Measurements from ENCODE around the gene CKM. TPM values are rescaled to one million over a fixed set of nuclear protein-coding genes. Genes with fewer than 3 reads are reported as not detected.

Gene CKM
- total RNA-seq, 2 donors from 2014 or later = 0.85 to 3.0 TPM

DNA sequence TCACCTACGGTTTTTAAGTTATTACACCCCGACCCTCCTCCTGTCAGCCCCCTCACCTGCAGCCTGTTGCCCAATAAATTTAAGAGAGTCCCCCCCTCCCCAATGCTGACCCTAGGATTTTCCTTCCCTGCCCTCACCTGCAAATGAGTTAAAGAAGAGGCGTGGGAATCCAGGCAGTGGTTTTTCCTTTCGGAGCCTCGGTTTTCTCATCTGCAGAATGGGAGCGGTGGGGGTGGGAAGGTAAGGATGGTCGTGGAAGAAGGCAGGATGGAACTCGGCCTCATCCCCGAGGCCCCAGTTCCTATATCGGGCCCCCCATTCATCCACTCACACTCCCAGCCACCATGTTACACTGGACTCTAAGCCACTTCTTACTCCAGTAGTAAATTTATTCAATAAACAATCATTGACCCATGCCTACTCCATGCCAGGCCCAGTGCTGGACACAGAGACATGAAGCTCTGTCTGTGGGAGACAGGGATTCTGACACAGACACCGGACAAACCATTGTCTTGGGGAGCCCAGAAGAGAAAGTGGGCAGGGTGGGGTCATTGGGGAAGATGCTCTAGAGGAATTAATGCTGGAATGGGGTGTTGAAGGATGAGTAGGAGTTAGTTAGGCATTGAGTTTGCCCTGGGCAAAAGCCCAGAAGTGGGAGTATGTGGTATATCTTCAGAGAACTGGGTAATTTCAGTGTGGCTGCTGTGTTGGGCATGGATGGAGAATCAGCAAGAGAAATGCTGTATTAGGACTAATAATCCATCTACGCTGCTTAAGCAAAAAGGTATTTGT is 19.2 kb downstream of the CKM start:
- H3K4me3 ChIP-seq = no peak overlapping the region
- TF ChIP-seq, protein P1, sequence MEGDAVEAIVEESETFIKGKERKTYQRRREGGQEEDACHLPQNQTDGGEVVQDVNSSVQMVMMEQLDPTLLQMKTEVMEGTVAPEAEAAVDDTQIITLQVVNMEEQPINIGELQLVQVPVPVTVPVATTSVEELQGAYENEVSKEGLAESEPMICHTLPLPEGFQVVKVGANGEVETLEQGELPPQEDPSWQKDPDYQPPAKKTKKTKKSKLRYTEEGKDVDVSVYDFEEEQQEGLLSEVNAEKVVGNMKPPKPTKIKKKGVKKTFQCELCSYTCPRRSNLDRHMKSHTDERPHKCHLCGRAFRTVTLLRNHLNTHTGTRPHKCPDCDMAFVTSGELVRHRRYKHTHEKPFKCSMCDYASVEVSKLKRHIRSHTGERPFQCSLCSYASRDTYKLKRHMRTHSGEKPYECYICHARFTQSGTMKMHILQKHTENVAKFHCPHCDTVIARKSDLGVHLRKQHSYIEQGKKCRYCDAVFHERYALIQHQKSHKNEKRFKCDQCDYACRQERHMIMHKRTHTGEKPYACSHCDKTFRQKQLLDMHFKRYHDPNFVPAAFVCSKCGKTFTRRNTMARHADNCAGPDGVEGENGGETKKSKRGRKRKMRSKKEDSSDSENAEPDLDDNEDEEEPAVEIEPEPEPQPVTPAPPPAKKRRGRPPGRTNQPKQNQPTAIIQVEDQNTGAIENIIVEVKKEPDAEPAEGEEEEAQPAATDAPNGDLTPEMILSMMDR (IDR thresholded peaks at IDR 0.05) = no peak
- no peaks in the 10 kb centered on the region for H3K4me1 ChIP-seq (ENCODE audit: control insufficient read depth in 1 of 2, low read depth in 2 of 2)
- H3K27ac ChIP-seq = no peak overlapping the region
- DNase-seq (ENCODE audit: low spot score) (no peak), ATAC-seq (ENCODE audit: insufficient number of reproducible peaks, low FRiP score, low read depth) (no peak)
- no peaks in the 10 kb centered on the region for H3K9me3 ChIP-seq
- H3K36me3 ChIP-seq = peaks cover 4% of the 10 kb centered on the region
- H3K27me3 ChIP-seq (replicated peaks; ENCODE audit: insufficient read depth) = no peaks in the 10 kb centered on the region

DNA sequence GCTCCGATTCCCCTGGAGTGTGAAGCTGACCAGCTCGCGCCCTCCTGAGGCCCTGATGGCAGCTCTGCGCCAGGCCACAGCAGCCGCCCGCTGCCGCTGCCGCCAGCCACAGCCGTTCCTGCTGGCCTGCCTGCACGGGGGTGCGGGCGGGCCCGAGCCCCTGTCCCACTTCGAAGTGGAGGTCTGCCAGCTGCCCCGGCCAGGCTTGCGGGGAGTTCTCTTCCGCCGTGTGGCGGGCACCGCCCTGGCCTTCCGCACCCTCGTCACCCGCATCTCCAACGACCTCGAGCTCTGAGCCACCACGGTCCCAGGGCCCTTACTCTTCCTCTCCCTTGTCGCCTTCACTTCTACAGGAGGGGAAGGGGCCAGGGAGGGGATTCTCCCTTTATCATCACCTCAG is 20.3 kb downstream of the CKM start:
- DNase-seq (ENCODE audit: low spot score) = no peak
- no peaks in the 10 kb centered on the region for H3K27me3 ChIP-seq (replicated peaks; ENCODE audit: insufficient read depth)
- H3K36me3 ChIP-seq = peaks cover 4% of the 10 kb centered on the region
- TF ChIP-seq, protein P1 (IDR thresholded peaks at IDR 0.05) = no peak
- H3K4me3 ChIP-seq = no peak overlapping the region
- ATAC-seq (ENCODE audit: insufficient number of reproducible peaks, low FRiP score, low read depth) = no peak
- no peaks in the 10 kb centered on the region for H3K4me1 ChIP-seq (ENCODE audit: control insufficient read depth in 1 of 2, low read depth in 2 of 2)
- no peak overlapping the region for H3K27ac ChIP-seq
- no peaks in the 10 kb centered on the region for H3K9me3 ChIP-seq

DNA sequence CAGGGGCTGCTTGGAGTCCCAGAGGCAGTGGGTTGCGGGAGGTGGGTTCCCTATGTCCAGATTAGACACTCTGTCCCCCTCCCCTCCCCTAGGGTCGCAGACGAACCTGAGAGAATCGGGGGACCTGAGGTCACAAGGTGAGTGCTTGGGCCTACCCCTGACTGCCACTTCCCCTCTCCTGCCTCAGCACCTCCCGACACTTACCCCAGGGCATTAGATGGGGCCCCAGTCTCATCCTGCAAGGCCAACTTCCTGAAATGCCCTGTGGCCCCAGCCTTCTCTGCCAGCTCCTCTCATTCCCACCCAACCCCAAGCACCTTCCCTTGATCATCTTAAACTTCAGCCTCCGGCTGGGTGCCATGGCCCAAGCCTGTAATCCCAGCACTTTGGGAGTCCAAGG is 23.0 kb downstream of the CKM start:
- H3K36me3 ChIP-seq = peaks cover 10% of the 10 kb centered on the region
- H3K9me3 ChIP-seq = no peaks in the 10 kb centered on the region
- no peak for DNase-seq (ENCODE audit: low spot score)

DNA sequence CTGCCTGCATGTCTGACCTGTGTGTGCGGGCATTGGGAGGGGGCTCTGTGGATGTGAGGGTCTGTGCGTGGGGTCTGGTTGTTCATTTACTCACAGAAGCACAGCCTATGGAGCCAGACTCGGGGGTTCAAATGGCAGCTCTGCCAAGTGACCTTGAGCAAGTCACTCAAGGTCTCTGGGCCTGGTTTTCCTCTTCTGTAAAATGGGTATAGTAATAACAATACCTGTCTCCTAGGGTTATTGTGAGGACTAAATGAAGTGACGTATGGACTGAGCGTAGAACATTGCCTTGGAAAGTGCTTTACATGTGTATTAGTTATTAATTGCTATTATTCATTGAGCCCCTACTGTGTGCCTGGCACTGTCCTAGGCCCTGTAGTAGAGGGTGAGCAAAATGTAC is 24.4 kb downstream of the CKM start:
- no peak overlapping the region for H3K4me3 ChIP-seq
- peaks cover 2% of the 10 kb centered on the region for H3K9me3 ChIP-seq
- peaks cover 5 to 12% of the 10 kb centered on the region in 2 donors for H3K4me1 ChIP-seq (ENCODE audit: control insufficient read depth in 1 of 2, low read depth in 2 of 2)
- TF ChIP-seq, protein P1 (IDR thresholded peaks at IDR 0.05) = no peak
- ATAC-seq (ENCODE audit: insufficient number of reproducible peaks, low FRiP score, low read depth) = no peak
- no peak for DNase-seq (ENCODE audit: low spot score)
- peaks cover 10% of the 10 kb centered on the region for H3K36me3 ChIP-seq
- no peak overlapping the region for H3K27ac ChIP-seq
- no peaks in the 10 kb centered on the region for H3K27me3 ChIP-seq (replicated peaks; ENCODE audit: insufficient read depth)

More for the DNA sequence above, 23.0 kb downstream of the CKM start:
- no peak overlapping the region for H3K4me3 ChIP-seq
- TF ChIP-seq, protein P1 (IDR thresholded peaks at IDR 0.05) = no peak
- no peaks in the 10 kb centered on the region for H3K27me3 ChIP-seq (replicated peaks; ENCODE audit: insufficient read depth)
- H3K27ac ChIP-seq = no peak overlapping the region
- peaks cover 0 to 3% of the 10 kb centered on the region in 2 donors for H3K4me1 ChIP-seq (ENCODE audit: control insufficient read depth in 1 of 2, low read depth in 2 of 2)
- no peak for ATAC-seq (ENCODE audit: insufficient number of reproducible peaks, low FRiP score, low read depth)

DNA sequence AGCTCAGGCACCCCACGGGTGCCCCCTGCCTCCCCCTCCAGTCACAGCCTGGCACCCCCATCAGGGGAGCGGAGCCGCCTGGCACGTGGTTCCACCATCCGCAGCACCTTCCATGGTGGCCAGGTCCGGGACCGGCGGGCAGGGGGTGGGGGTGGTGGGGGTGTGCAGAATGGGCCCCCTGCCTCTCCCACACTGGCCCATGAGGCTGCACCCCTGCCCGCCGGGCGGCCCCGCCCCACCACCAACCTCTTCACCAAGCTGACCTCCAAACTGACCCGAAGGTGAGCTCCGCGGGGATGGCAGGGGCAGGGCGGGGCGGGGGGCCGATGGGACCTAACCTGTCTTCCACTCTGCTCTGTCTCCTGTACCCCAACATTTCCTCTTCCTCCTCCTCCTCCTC is 25.0 kb downstream of the CKM start:
- Histone ChIP-seq H3K27ac (no peak overlapping the region), H3K4me3 (no peak overlapping the region), H3K36me3 (peaks cover 10% of the 10 kb centered on the region), H3K9me3 (peaks cover 3% of the 10 kb centered on the region), H3K4me1 (ENCODE audit: control insufficient read depth in 1 of 2, low read depth in 2 of 2) (peaks cover 5 to 12% of the 10 kb centered on the region in 2 donors), H3K27me3 (replicated peaks; ENCODE audit: insufficient read depth) (no peaks in the 10 kb centered on the region)
- TF ChIP-seq, protein P1 (IDR thresholded peaks at IDR 0.05) = no peak
- ATAC-seq (ENCODE audit: insufficient number of reproducible peaks, low FRiP score, low read depth) (no peak), DNase-seq (ENCODE audit: low spot score) (no peak)
